Adrenal gland (tissue), 5 donors: Measurements from ENCODE around the gene AGPS.

Source experiments
- POLR2A ChIP-seq, 2 donors: fragments of 450-650 bp; IDR thresholded peaks; one replicate each; pipeline ENCODE4 v1.6.1; 2017; ENCODE audit warnings: antibody characterized with exemption in 2 of 2, mild to moderate bottlenecking in 2 of 2, moderate library complexity in 1 of 2
- TF ChIP-seq, protein P1 (sequence below), 6 experiments: fragments of 450-650 bp in 4 of 6; fragments of 200-600 bp in 2 of 6; sonication (generic) in 1 of 6; IDR thresholded peaks; 1 replicate in 5 of 6; 2 replicates in 1 of 6; pipeline versions ENCODE4 v1.5.1 to v1.8.0; 2016 to 2021; ENCODE audit warnings: antibody characterized with exemption in 6 of 6, mild to moderate bottlenecking in 2 of 6, moderate library complexity in 1 of 6
- donor health status: DM: no; HTN: no; CAD: no.

DNA sequence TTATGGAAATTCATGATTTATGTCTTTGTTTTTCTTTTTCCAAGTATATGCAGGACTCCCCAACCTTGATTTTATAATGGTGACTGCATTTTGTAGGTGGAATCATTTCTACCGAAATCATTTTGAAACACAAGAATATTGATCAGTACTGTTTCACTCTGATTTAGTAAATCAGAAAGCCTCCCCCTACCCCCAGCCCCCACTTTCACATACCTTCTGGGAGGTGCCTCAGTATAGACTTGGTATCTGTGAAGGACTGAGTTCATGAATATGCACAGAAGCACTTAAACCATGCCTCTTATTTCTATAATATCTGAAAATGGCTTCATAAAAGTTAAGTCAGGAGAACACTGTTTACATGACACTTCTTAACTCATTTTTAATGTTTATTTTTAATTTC lies 147.7 kb downstream of the AGPS start:
- TF ChIP-seq, protein P1, sequence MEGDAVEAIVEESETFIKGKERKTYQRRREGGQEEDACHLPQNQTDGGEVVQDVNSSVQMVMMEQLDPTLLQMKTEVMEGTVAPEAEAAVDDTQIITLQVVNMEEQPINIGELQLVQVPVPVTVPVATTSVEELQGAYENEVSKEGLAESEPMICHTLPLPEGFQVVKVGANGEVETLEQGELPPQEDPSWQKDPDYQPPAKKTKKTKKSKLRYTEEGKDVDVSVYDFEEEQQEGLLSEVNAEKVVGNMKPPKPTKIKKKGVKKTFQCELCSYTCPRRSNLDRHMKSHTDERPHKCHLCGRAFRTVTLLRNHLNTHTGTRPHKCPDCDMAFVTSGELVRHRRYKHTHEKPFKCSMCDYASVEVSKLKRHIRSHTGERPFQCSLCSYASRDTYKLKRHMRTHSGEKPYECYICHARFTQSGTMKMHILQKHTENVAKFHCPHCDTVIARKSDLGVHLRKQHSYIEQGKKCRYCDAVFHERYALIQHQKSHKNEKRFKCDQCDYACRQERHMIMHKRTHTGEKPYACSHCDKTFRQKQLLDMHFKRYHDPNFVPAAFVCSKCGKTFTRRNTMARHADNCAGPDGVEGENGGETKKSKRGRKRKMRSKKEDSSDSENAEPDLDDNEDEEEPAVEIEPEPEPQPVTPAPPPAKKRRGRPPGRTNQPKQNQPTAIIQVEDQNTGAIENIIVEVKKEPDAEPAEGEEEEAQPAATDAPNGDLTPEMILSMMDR (IDR thresholded peaks at IDR 0.05) = no peak
- TF ChIP-seq POLR2A (IDR thresholded peaks at IDR 0.05) = no peak
